Right atrium auricular region (tissue), 2 donors: ENCODE results near the gene BAIAP2. TPM values are rescaled to one million over a fixed set of nuclear protein-coding genes. Genes with fewer than 3 reads are reported as not detected.
A peak's percentile ranks its signal among the peaks of the same experiment; 100 is the strongest.

Experiments used
- DNase-seq: peaks from one replicate; pipeline ENCODE4 v3.0.0-alpha.2; 2019; ENCODE audit warnings: low spot score
- H3K27ac ChIP-seq, 2 donors: fragments of 200-600 bp; sonication (generic); 1 replicate in 1 of 2; 2 replicates in 1 of 2; pipeline ENCODE4 v1.5.1; 2016 to 2019
- H3K27me3 ChIP-seq, 2 donors: fragments of 200-600 bp; sonication (generic); one replicate each; pipeline versions ENCODE4 v1.5.1 to v1.6.0; 2017 to 2019
- H3K36me3 ChIP-seq: fragments of 200-600 bp; sonication (generic); one replicate; pipeline ENCODE4 v1.5.1; 2016
- H3K4me1 ChIP-seq, 2 donors: fragments of 200-600 bp; sonication (generic); one replicate each; pipeline versions ENCODE4 v1.5.1 to v1.6.0; 2017 to 2019
- H3K4me3 ChIP-seq, 2 donors: fragments of 200-600 bp; sonication (generic); 1 replicate in 1 of 2; 2 replicates in 1 of 2; pipeline ENCODE4 v1.5.1; 2017 to 2019; ENCODE audit warnings: mild to moderate bottlenecking in 1 of 2, moderate library complexity in 1 of 2
- H3K9me3 ChIP-seq, 2 donors: fragments of 200-600 bp; sonication (generic); one replicate each; pipeline ENCODE4 v1.5.1; 2019
- total RNA-seq, 2 donors: library from RNA; depleted of rRNA; stranded (reverse); fragments of >200 nt; gene quantifications; one replicate each; pipeline ENCODE4 v1.1.0, GENCODE V29; 2016
- TF ChIP-seq, protein P1 (sequence below), 2 donors: fragments of 200-600 bp; sonication (generic); IDR thresholded peaks; one replicate each; pipeline ENCODE4 v1.5.1; 2019; ENCODE audit warnings: antibody characterized with exemption in 2 of 2

Gene BAIAP2
- total RNA-seq, 2 donors from 2014 or later: 27.9 to 36.5 TPM

DNA sequence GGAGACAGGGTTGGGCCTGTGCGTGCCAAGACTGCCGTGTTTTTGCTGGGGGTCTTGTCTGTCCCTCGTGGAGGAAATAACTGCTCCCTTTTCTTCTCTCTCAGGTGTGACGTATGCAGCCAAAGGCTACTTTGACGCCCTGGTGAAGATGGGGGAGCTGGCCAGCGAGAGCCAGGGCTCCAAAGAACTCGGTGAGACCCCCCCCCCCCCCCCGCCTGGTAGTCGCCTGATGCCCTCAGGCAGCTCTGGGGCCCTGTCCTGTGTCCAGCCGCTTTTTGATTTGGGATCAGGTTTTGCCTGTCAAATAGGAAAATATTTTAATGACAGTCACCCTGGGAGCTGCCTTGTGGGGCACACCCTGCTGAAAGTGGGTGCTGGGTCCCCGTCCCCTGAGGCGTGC, 22.8 kb downstream of the BAIAP2 start:
- no peak for DNase-seq
- Histone ChIP-seq H3K36me3 (peaks cover 10% of the 10 kb centered on the region), H3K4me3 (peak overlapping the region in 1 of 2 donors; percentile 11), H3K9me3 (no peaks in the 10 kb centered on the region), H3K27ac (peak overlapping the region; percentile 80 to 96), H3K4me1 (peaks cover 0 to 42% of the 10 kb centered on the region in 2 donors), H3K27me3 (no peaks in the 10 kb centered on the region)
- TF ChIP-seq, protein P1, sequence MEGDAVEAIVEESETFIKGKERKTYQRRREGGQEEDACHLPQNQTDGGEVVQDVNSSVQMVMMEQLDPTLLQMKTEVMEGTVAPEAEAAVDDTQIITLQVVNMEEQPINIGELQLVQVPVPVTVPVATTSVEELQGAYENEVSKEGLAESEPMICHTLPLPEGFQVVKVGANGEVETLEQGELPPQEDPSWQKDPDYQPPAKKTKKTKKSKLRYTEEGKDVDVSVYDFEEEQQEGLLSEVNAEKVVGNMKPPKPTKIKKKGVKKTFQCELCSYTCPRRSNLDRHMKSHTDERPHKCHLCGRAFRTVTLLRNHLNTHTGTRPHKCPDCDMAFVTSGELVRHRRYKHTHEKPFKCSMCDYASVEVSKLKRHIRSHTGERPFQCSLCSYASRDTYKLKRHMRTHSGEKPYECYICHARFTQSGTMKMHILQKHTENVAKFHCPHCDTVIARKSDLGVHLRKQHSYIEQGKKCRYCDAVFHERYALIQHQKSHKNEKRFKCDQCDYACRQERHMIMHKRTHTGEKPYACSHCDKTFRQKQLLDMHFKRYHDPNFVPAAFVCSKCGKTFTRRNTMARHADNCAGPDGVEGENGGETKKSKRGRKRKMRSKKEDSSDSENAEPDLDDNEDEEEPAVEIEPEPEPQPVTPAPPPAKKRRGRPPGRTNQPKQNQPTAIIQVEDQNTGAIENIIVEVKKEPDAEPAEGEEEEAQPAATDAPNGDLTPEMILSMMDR (IDR thresholded peaks at IDR 0.05): no peak

DNA sequence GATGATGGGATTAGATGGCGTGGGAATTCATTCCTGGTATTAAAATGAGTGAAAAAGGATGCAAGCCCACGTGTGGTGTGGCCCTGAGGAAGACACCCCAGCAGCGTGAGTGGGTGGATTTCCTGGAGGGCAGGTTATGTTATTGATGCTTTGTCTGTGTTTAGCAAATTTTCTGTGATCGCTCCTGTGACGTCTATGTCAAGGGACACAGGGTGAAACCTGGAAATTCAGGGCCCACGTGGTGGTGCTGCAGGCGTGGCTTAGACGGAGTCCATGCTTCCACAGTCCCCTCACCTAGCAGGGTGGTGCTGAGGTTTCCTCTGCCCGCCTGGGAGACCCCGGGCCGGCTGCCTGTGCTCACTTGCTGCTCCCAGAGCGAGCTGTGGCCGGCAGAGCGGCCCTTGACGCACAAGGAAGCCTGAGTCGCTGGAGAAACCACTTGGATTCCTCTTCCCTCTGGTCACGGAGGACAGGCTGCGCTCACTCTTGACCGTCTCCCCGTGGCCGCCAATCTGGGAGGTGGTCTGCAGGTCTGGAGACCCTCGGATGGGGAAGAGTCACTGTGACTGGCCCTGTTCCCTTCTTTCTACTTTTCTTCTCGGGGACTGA, 23.4 kb downstream of the BAIAP2 start:
- Histone ChIP-seq H3K9me3 (no peaks in the 10 kb centered on the region), H3K4me1 (peaks cover 0 to 44% of the 10 kb centered on the region in 2 donors), H3K27me3 (no peaks in the 10 kb centered on the region), H3K4me3 (peak overlapping the region in 1 of 2 donors; percentile 11), H3K36me3 (peaks cover 10% of the 10 kb centered on the region), H3K27ac (peak overlapping the region; percentile 80 to 96)
- TF ChIP-seq, protein P1 (IDR thresholded peaks at IDR 0.05): no peak
- no peak for DNase-seq

DNA sequence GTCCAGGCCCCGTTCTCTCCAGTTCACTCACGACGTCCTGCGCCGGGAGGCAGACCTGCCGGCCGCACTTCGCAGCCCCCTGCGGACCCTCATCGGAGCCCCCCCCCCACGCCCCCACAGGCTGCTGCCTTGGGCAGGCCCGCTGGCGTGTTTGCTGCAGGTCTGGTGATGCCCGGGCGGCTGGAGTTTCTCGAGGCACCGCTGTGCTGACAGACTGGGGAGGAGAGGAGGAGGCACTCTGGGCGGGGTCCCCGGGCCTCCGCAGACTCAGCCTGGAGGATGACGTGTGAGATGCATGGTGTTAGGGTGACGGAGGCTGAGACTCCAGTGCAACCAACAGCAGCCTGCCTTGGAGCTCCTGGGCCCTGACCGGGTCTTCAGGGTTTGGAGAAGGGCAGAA, 24.1 kb downstream of the BAIAP2 start:
- Histone ChIP-seq H3K27me3 (no peaks in the 10 kb centered on the region), H3K4me3 (no peak overlapping the region), H3K27ac (peak overlapping the region; percentile 80 to 96), H3K36me3 (peaks cover 10% of the 10 kb centered on the region), H3K4me1 (peaks cover 0 to 51% of the 10 kb centered on the region in 2 donors), H3K9me3 (no peaks in the 10 kb centered on the region)
- no peak for DNase-seq
- TF ChIP-seq, protein P1 (IDR thresholded peaks at IDR 0.05): no peak

DNA sequence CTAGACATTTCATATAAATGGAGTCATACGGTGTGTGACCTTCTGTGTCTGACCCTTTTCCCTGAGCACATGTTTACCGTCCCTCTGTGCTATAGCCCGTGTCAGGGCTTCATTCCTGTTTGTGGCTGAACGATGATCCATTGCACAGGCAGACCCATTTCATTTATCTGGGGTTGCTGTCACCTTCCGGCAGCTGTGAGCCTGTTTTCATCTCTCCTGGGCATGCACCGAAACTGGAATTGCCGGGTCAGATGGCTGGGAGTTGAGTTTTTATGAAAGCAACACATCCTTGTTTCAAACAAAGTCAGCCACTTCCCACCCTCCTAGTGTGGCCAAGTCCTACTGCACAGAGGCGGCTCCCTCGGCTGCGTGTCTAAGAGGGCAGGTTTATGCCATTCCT, 25.5 kb downstream of the BAIAP2 start:
- Histone ChIP-seq H3K4me1 (peaks cover 0 to 64% of the 10 kb centered on the region in 2 donors), H3K36me3 (peaks cover 10% of the 10 kb centered on the region)
- no peak for DNase-seq

DNA sequence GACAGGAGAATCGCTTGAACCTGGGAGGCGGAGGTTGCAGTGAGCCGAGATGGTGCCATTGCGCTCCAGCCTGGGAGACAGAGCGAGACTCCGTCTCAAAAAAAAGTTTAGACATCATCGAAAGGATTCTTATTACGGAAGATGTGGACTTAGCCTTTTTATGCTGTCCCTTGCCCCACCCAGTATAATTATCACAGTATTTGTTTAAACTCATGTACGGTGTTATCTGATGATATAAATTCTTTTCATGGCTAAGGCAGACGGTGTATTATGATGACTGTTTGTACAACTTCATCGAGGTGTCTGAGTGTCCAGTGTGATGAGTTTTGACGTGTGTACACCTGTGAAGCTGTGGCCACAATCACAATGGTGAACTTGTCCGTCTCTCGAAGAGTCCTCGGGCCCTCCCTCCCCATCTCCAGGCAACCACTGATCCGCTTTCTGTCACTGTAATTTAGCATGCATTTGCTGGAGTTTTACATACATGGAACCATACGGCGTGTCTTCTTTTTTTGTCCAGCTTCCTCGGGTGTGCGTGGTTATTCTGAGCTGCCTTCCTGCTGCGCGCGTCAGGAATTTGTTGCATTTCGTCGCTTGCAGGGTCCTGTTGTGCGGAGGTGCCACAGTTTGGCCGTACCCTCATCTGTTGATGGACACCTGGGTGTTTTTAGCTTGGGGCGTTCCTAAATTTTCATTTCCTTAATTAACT, 26.2 kb downstream of the BAIAP2 start:
- DNase-seq: no peak
- H3K4me1 ChIP-seq: peaks cover 0 to 72% of the 10 kb centered on the region in 2 donors
- peaks cover 10% of the 10 kb centered on the region for H3K36me3 ChIP-seq
- no peaks in the 10 kb centered on the region for H3K27me3 ChIP-seq
- no peaks in the 10 kb centered on the region for H3K9me3 ChIP-seq
- H3K27ac ChIP-seq: no peak overlapping the region
- TF ChIP-seq, protein P1 (IDR thresholded peaks at IDR 0.05): no peak
- no peak overlapping the region for H3K4me3 ChIP-seq

More for the DNA sequence above, 25.5 kb downstream of the BAIAP2 start:
- H3K27ac ChIP-seq: no peak overlapping the region
- no peaks in the 10 kb centered on the region for H3K27me3 ChIP-seq
- no peak overlapping the region for H3K4me3 ChIP-seq
- no peaks in the 10 kb centered on the region for H3K9me3 ChIP-seq
- TF ChIP-seq, protein P1 (IDR thresholded peaks at IDR 0.05): no peak
